Measurements from ENCODE around the gene SP5.

DNA sequence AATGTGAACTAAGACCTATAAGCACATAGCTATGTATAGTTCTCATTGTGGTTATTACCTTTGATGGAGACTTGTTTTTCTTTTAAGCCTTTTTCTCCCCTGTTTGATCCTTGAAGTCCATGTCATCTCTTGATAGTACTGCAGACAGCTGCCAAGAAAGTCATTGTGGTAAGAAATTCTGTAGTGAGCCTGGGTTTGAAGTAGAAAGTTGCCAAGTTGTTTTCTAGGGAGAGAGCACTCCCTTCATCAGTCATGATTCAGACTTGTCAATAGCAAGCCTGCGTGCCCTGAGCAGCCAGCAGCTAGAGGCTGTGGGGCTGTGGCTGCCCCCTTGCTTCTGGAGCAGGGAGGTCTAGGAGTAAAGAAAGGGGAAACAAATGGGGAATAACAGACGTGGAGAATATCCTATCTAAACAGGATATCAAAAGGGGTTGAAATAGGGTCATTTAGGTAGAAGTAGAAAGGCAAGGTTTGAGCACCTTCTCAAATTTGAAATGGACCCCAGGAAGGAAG is 8.4 kb downstream of the SP5 start:
- no peak for TF ChIP-seq EZH2phosphoT487 (IDR thresholded peaks at IDR 0.05; ENCODE audit: borderline replicate concordance, low read length)
- TF ChIP-seq, protein P1, sequence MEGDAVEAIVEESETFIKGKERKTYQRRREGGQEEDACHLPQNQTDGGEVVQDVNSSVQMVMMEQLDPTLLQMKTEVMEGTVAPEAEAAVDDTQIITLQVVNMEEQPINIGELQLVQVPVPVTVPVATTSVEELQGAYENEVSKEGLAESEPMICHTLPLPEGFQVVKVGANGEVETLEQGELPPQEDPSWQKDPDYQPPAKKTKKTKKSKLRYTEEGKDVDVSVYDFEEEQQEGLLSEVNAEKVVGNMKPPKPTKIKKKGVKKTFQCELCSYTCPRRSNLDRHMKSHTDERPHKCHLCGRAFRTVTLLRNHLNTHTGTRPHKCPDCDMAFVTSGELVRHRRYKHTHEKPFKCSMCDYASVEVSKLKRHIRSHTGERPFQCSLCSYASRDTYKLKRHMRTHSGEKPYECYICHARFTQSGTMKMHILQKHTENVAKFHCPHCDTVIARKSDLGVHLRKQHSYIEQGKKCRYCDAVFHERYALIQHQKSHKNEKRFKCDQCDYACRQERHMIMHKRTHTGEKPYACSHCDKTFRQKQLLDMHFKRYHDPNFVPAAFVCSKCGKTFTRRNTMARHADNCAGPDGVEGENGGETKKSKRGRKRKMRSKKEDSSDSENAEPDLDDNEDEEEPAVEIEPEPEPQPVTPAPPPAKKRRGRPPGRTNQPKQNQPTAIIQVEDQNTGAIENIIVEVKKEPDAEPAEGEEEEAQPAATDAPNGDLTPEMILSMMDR (conservative IDR thresholded peaks at IDR 0.05; ENCODE audit: low read depth, low read length) = no peak
- TF ChIP-seq EZH2 (IDR thresholded peaks at IDR 0.05; ENCODE audit: low read length, unreplicated experiment) = no peak
